CD4-positive, alpha-beta T cell treated with Interleukin-10 for 1 hour (primary cell): ENCODE data around the gene PKM.
"Not testable (repeated sequence)": the region's sequence is repeated elsewhere in the genome, so short reads cannot be mapped to it uniquely, and the experiment has no call there.

Experiments
- DNase-seq: peaks from one replicate; pipeline ENCODE4 v3.0.0-alpha.2; 2020

Gene PKM

DNA sequence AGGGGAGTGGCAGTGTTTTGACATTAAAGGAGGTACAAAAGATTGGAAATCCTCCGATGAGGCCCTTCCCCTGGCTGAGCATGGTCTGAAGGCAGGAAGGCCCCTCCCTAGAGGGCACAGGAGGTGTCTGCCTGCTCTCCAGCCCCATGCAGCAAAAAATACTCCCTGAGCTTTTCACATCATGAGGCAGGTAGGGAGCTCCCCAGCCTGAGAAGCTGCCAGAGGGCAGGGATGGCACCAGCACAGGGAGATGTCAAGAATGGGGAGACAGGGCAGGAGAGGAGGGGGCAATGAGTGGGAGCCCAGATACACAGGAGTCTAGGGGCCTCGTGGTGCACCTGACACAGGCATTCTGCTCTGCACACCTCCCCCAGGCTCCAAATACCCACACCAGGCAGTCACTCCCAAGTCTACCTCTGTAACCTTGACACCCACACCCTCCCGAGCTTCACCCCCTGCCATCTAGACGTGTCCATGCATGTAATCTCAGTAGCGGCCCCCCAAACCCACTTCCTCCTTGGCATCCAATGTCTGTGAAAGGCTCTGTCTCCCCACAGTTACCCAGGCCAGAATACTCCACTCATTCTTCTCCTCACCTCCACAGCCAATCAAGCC lies 56.3 kb downstream of the PKM start:
- DNase-seq: no peak

DNA sequence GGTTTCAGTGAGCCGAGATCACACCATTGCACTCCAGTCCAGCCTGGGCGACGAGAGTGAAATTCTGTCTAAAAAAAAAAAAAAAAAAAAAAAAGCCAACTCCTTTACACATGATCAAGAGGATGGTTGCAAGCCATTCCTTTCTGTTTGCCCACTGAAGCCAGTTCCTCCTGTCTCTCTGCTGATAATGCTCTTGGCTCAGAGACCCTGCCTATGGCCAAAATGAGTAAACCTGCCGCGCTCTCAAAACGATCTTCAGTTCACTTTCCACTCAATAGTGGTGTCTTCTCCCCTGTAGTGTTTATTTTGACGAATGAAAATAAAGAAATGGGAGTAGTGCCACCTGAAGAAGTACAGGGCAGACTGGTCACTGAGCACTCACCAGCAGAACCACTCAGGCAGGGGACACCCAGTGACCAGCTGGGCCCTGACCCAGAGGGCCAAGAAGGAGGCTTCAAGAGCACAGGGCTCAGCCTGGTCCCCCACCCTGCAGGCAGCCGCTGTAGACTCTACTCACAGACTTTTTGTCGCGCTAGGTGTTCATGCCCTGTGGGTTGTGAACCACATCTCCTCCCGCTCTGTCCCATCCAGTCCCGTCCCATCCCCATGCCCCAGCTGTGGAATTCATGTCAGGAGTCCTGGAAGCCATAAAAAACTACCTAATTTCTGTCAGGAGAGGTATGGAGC lies 57.0 kb downstream of the PKM start:
- DNase-seq: no peak

DNA sequence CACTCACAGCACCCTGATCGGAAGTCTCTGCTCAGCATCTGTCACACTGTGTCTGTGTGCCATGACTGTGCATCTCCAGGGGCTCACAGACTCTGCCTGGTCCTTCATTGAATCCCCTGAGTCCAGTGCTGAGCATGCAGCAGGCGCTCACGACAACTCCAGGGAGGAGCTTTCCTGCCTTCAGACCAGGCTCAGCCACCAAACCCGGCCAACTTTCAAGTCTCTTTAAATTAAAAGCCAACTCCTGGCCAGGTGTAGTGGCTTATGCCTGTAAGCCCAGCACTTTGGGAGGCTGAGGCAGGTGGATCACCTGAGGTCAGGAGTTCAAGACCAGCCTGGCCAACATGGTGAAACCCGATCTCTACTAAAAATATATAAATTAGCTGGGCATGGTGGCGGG lies 57.6 kb downstream of the PKM start:
- no peak for DNase-seq

DNA sequence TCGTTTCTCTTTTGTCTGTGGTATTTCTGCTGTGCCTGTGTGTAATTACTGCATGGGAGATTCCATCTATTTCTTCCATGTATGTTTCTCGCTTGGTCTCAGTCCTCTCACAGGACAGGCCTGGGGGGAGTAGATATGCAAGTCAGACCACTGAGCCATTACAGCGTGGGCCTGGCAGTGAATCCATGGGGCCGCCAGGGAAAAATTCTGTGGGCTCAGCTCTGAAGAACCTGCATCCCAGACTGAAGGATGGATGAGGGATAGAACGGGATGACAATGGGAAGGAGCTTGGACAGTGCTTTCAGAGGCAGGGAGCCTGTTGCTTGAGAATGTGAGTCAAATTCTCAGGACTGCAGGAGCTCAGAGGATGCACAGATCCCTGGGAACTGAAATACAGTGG lies 58.2 kb downstream of the PKM start:
- no peak for DNase-seq

DNA sequence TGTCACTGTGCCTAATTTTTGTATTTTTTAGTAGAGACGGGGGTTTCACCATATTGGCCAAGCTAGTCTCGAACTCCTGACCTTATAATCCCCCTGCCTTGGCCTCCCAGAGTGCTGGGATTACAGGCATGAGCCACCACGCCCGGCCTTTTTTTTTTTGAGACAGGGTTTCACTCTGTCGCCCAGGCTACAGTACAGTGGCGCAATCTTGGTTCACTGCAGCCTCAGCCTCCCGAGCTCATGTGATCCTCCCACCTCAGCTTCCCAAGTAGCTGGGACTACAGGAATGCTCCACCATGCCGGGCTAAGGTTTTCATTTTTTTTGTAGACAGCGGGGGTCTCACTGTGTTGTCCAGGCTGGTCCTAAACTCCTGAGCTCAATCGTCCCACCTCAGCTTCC lies 59.0 kb downstream of the PKM start:
- not testable (repeated sequence) for DNase-seq

DNA sequence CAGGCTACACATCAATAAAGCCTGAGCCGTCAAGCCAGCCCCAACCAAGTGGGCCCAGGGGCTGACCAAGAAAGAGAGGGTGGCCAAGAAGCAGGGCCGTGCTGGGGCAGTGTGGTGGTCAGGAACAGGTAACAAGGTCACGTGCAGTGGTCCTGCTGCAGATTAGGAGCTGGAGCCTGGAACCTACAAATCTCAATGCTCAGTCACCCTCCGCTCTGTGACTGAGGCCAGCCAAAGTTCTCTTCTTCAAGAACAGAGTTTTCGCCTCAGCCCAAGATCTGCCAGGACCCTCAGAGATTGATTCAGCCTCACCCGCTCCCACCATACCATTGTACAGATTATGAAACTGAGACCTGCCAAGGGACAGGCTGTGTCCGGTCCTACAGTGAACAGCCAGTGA lies 60.3 kb downstream of the PKM start:
- no peak for DNase-seq

DNA sequence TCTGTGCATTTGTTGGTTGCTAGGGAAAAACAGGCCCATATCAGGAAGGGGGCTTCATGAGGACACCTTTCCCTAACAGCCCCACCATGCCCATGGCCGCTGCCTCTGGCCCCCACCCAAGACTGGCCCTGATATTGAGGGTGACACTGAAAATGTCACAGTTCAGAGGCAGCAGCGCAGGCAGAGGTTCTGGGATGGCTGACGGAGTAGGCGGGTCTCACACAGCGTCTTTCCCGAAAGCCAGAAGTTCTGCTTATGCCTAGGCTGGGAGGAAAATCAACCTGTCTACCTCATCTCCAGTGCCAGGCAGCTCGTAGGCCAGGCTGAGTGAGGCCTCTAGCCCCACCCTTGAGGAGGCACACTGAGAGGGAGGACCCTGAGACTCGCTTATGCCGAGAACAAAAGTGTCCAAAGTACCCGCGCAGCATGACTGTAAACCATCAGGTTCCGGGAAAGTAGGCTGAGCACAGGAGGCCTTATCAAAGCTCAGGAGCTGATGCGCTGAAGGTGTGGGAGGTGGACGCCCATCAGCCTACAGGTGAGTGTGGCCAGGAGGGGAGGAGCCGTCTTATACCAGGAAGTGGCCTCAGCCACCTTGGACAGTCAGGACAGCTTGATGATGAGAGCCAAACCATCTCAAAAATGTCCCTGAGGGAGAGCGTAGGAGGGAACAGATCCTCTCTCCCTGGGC lies 60.9 kb downstream of the PKM start:
- no peak for DNase-seq

DNA sequence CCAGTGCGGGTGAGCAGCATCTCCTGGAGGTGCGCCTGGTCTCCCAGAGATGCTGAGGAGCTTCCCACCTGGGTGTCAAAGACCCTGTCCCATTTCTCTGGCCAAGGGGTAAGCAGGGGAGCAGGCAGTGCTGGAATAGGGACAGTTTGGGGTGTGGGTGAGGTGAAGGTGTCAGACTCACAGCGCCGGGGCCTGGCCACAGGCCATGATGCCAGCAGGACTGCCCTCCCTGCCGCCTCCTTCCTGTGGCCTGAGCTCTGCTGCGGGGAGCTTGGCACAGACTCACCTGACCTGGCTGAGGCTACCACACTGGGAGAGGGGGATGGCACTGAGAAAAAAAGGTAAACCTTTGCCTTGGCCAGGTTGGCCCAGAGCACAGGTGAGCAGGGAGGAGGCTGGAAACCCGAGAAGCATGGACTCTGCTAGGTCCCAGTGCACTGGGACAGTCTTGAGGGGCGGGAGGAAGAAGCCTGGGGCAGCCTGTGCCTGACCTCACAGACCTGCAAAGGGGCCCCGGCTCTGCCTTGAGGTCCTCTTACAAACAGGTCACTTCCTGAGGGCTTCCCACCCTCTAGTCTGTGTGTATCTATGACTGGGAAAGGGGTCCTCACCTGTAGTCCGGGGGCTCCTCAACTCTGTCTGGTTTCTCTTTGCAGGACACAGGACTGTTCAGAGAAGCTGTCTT lies 61.6 kb downstream of the PKM start:
- no peak for DNase-seq

DNA sequence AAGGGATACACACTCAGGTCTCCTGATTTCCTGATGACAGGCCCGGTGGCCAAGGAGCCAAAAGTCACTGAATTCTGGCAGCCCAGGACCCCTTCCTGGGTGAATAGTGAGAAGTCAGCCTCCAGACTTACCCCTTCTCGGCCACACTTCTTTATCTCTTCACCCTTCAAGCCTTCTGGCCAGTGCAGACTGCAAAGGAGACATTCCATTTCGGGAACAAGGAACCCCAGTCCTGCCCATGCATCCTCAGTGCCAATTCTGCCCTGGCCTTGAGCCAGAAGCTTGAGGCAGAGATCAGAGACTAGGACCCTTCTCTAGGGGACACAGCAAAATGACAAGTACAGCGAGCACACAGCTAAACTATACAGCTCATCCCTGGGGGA lies 62.2 kb downstream of the PKM start:
- DNase-seq: no peak

DNA sequence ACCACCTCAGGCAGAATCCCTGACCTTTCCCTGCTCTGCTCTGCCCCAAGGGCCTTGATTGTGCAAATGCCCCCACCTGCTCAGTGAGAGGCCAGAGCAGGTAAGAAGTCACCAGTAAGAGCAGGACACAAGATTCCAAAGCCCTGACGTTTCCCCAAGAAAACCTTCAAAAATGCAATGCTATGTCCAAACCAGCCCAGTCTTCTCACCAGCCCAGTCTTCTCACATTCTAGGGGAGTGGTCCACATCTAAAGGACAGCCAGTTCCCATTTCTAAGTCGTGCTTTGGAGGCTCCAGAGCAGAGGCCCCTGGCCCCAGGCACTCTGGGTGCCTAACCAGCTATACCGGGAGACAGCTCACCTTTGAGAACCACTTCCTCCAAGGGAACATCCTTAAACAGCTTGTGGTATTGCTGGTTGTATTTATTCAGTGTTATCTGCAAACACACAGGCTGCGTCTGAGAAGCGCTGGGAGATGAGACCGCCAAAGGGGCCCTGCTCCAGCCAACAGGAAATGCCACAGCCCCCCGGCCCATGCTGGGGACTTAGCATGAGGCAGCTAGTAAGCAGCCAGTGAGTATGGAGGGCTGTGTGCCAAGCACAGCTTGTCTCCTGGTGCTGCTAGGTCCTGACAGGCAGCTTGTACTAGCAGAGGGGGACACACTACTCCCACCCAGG lies 62.7 kb downstream of the PKM start:
- DNase-seq: no peak

DNA sequence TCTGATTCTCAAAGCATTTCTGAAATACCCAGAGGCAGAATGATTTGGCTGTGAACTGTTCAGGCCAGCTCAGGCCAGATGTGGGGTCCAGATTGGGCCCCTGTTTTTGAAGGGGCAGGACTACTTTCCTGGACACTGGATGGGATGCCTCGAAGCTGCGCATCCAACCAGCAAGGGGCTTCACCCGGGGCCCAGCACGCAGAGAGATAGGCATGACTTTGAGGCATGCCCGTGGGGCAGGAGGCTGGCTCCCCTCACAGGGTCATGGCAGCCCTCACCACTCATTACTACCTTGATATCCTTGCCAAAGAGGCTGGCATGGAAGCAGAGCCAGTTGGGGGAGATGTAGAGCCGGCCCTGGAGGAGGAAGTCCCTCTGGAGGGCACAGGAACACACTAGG lies 63.5 kb downstream of the PKM start:
- no peak for DNase-seq

DNA sequence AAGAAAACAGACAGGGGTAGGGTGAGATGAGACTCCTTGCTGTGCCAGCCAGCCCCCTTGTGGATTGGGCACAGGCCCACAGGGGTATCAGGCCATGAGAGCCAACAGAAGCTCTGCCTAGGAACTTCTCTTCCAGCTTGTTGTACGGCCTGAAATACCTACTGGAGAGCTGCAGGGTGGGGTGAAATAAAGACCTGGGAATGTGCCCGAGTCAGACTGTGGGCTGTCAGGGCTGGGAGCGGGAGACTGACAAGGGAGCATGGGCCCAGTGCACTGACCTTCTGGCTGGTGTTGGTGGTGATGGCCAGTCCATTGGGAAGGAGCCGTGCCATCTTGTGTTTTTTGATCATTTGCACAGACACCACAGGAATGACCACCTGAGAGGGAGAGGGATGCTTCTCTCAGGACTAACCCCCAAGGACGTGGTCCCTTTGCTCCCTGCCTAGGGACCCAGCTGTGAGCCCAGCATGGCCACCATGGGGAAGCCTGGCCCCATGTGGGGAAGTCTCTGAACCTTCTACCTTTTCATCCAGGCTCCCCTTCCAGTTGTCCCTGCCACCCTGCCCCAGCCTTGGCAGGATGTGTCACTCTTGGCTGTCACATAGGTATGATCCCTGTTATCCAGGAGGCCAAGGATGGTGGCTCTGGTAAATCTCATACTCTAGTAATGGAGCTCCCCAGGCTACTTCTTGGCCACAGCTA lies 64.1 kb downstream of the PKM start:
- DNase-seq: no peak

DNA sequence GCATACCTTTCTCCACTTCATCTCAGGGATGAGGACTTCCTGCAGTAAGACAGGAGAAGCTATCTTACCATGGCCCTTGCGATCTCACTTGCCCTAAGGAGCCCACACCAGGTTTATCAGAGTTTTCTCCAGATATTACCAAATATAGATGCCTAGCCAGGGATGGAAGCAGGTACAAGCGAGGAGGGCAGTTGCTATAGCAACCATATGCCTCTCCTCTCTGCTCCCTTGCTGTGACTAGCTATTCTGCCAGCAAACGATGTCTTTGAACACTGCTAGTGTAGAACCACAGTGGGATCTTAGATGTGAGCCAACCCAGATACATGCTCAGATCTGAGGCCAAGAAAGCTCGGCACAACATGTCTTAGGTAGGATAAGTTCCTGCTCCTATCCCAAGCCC lies 67.3 kb downstream of the PKM start:
- no peak for DNase-seq

DNA sequence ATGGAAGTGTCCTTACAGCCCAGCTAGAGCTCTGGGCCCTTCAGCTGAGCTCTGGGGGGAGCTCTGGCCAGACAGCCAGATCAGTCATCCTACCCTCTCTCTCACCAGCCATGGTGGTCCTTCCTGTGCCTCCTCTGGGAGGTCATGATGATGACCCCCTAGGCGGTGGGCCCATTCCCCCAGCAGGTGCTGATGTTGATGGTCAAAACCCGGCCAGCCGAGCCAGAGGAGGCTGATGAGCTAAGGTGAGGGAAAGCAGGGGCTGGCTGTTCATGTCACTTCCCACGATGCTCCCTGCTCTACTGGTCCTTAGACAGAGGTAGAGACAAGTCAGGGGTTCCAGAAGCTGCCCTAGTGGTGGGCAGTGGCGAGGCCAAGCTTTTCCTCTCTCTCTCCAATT lies 68.4 kb downstream of the PKM start:
- no peak for DNase-seq

DNA sequence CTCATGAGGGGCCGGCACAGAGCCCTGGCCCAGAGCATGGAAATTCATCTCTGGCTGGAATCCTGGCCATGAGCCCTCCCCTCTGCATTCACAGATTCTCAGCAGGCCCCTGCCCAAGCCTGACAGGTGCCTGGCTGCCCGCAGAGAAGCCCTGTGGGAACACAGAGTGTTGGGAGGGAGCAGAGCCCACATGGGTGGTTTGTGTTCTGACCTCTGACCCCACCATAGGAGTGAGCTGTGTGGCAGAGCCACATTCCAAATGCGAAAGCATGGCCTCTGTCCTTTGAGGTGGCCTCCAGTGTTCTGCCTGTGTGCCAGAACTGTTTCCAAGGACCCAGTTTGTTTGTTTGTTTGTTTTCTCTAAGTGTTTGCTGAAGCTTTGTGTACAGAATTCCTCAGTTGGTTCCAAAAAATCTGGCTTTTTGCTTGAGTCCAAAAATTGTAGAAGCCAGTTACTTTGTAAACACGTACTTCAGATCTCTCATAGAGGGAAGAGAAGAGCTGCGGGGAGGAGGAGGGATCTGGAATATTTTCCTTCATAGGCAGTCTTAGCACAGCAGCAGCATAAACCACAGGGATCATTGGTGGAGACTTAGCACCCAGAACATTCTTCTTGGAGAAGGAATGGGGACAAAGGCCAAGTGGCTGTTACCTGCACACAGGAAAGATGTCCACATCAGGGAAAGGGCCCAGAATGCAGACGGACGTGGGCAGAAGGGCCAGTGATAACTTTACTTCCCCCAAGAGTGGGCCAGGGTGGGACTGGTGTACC lies 69.4 kb downstream of the PKM start:
- no peak for DNase-seq

DNA sequence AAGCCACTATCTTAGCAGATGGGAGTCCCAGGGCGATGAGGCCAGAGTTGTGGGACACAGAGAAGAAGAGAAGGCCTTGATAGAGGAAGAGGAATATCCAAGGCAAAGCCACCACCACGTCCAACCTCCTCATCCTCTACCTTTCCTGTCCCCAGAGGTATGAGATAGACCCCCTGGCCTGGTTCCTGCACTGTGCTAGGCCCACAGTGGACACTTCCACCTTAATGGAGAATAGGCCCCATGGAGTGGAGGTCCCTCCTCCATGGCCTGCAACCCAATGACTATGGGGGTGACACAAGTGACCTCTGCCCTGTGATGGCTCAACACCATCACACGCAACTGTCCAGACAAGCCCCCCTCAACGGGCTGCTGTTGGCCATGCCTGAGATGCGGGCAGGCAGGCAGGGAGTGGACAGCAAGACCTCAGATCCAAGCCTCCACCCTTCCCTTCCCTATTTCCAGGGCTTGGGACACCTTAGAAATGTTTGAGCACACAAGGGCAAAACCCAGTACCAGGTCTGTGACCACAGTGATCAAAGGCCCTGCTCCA lies 70.2 kb downstream of the PKM start:
- DNase-seq: no peak

DNA sequence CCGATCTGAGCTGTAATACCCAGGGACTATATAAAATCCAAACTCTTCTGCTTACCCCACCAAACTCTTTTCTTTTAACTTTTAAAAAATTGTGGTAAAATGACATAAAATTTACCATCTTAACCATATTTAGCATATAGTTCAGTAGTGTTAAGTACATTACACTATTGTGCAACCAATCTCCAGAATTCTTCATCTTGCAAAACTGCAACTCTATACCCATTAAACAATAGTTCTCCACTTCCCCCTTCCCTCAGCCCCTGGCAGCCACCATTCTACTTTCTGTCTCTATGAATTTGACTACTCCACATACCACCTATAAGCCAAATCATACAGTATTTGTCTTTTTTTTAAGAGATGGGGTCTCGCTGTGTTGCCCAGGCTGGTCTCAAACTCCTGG lies 74.1 kb downstream of the PKM start:
- no peak for DNase-seq

DNA sequence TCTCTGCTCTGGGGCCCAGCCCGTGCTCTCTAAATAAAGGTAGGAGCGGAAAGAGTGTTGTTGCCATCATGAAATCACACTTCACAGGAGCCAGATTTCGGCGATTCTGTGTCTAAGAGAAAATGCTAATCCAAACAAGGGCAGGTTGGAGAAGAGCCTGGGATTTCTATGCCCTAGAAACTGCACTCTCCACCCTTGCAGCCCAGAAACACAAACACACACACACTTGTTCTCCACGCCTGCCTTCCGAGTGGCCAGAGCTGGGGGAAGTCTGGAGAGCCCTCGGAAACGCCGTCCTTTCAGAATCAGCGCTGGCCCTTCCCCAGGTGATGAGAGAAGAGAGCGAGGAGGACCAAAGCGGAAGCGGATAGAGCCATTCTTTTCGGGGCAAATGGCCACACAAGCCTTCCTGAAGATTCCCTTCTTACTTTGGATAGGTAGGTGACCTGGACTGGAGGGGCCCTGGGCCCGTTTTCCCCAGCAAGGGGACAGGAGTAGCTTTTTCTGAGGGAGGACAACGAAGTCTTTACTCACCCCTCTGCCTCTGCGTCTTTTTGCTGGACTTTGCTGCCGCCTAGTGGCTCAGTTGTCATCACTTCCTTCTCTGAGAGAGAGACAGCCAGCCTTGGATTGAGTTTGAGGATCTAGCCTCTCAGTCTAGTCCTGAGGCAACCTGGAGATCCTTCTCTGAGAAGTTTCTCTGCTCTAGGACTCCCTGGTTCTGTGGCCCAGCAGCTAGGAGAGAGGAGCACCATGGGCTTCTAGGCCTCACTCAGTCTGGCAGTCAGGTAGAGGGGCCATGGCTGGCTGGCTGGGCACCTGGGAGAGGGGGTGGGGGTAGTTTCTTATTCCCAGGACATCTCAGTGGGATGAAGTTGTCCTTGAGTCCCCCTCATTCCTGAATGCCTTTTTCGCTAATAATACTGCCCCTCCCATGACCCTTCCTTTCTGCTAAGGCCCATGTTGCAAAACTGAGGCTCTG lies 75.1 kb downstream of the PKM start:
- DNase-seq: peak; percentile 79

DNA sequence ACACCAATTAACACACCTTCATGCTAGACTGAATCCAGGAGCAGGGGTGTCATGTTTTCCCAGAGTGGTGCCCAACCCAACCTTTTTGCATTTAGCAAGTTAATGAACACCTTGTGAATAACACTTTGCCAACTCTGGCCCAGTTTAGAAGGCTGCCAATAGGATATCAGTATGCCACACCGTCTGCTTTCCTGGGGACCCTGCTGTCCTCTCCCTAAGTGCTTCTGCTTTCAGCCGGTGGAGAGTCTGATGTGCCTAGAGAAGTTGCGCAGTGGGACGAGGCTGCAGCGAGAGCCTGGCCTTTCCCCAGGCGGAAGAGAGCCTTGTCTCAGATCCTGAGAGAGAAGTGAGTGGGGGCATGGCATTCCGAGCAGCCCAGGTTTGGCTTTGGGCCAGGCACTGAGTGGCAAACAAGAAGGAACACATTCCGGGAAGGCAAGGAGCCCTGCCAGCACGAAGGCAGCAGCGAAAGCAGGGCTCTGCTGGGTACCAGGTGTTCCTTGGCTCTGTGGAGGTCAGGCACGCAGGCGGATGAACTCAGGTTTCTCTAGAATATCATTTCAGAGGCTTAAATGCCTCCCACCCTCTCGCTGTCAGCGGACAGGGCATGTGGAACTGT lies 75.9 kb downstream of the PKM start:
- DNase-seq: no peak

DNA sequence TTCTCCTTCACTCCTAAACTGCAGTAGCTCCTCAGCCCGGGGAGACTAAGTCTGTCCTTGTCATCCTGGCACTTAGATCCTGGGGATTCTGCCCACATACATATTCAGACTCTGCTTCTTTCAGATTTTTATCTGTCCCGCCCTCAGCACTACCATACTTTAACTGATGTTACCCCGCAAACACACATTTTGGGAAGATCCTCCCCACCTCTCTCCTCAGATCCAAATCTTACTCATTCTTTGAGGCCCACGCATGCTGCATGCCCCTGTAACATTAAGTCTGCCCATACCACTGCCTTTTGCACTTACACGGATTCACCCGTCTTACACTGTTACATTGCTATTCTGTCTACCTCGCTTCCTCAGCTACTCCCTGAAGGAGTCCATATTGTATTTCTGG lies 76.7 kb downstream of the PKM start:
- DNase-seq: no peak
